Neural cell (in vitro differentiated cells): ENCODE data around the gene CADM1. TPM values are rescaled to one million over a fixed set of nuclear protein-coding genes. Genes with fewer than 3 reads are reported as not detected.

Source experiments
- H2AFZ ChIP-seq: fragments of 200-600, 300-800 bp; sonication (generic), shearing (Covaris generic); 2 replicates; pipeline ENCODE4 v1.6.0; 2014; ENCODE audit warnings: low read depth, mild to moderate bottlenecking, antibody characterized with exemption, low read length, moderate library complexity
- H3F3A ChIP-seq: fragments of 200-600 bp; shearing (Covaris generic); 2 replicates; pipeline ENCODE4 v1.6.1; 2016; ENCODE audit warnings: mild to moderate bottlenecking, moderate library complexity, mixed read lengths, antibody characterized with exemption, low read length; ENCODE audit not compliant: insufficient read depth, poor library complexity, severe bottlenecking
- H3K27ac ChIP-seq: fragments of 200-600, 300-800 bp; sonication (generic), shearing (Covaris generic); 2 replicates; pipeline ENCODE4 v1.5.1; 2014; ENCODE audit warnings: mild to moderate bottlenecking, low read length, moderate library complexity
- H3K27me3 ChIP-seq: fragments of 300-800, 200-600 bp; sonication (generic), shearing (Covaris generic); 2 replicates; pipeline ENCODE4 v1.6.0; 2014; ENCODE audit warnings: mild to moderate bottlenecking, low read depth, low read length, moderate library complexity; ENCODE audit not compliant: insufficient read depth
- H3K36me3 ChIP-seq: fragments of 300-800, 200-600 bp; sonication (generic), shearing (Covaris generic); 2 replicates; pipeline ENCODE4 v1.5.1; 2014; ENCODE audit warnings: mild to moderate bottlenecking, antibody characterized with exemption, low read length, moderate library complexity; ENCODE audit not compliant: insufficient read depth
- H3K4me2 ChIP-seq: fragments of 300-800, 200-600 bp; sonication (generic), shearing (Covaris generic); 2 replicates; pipeline ENCODE4 v1.6.0; 2014; ENCODE audit warnings: mild to moderate bottlenecking, low read length
- H3K4me3 ChIP-seq: fragments of 300-800, 200-600 bp; sonication (generic), shearing (Covaris generic); 2 replicates; pipeline ENCODE4 v1.5.1; 2014; ENCODE audit warnings: mild to moderate bottlenecking, low read length, moderate library complexity
- H3K79me2 ChIP-seq: fragments of 200-600 bp; shearing (Covaris generic); replicated peaks from 2 replicates; pipeline ENCODE4 v1.6.0; 2014; ENCODE audit warnings: mild to moderate bottlenecking, low read length, moderate library complexity; ENCODE audit not compliant: insufficient read depth
- H3K9ac ChIP-seq: fragments of 300-800, 200-600 bp; sonication (generic), shearing (Covaris generic); 2 replicates; pipeline ENCODE4 v1.6.1; 2016; ENCODE audit warnings: mild to moderate bottlenecking, low read length, mixed read lengths
- H3K9me2 ChIP-seq: fragments of 200-600 bp; shearing (Covaris generic); 2 replicates; pipeline ENCODE4 v1.6.1; 2016; ENCODE audit warnings: mild to moderate bottlenecking, low read length, mixed read lengths; ENCODE audit not compliant: insufficient read depth
- H3K9me3 ChIP-seq: fragments of 200-600, 300-800 bp; sonication (generic), shearing (Covaris generic); 2 replicates; pipeline ENCODE4 v1.6.1; 2016; ENCODE audit warnings: mild to moderate bottlenecking, mixed run types, low read length, moderate library complexity, mixed read lengths
- H4K20me1 ChIP-seq: fragments of 200-600 bp; shearing (Covaris generic); 2 replicates; pipeline ENCODE4 v1.6.1; 2016; ENCODE audit warnings: mild to moderate bottlenecking, mixed run types; ENCODE audit not compliant: insufficient read depth
- CTCF ChIP-seq: fragments of 450-650 bp; IDR thresholded peaks from 2 replicates; pipeline ENCODE4 v1.5.1; 2014; ENCODE audit warnings: antibody characterized with exemption, mild to moderate bottlenecking, moderate library complexity; ENCODE audit not compliant: poor library complexity, severe bottlenecking
- EP300 ChIP-seq: fragments of 450-650 bp; conservative IDR thresholded peaks from 2 replicates; pipeline ENCODE4 v1.6.1; 2014; ENCODE audit warnings: antibody characterized with exemption, mild to moderate bottlenecking, moderate library complexity; ENCODE audit not compliant: poor library complexity, severe bottlenecking
- EZH2 ChIP-seq: fragments of 200-600, 300-800 bp; shearing (Covaris generic), sonication (generic); IDR thresholded peaks from 2 replicates; pipeline ENCODE4 v1.6.1; 2014; ENCODE audit warnings: antibody characterized with exemption, low read length, borderline replicate concordance, mild to moderate bottlenecking; ENCODE audit not compliant: insufficient read depth, poor library complexity, severe bottlenecking
- MXI1 ChIP-seq: fragments of 450-650 bp; conservative IDR thresholded peaks from 2 replicates; pipeline ENCODE4 v1.6.1; 2014; ENCODE audit warnings: antibody characterized with exemption, mild to moderate bottlenecking; ENCODE audit not compliant: poor library complexity, severe bottlenecking
- POLR2AphosphoS5 ChIP-seq: IDR thresholded peaks from 2 replicates; pipeline ENCODE4 v1.6.1; 2012
- RAD21 ChIP-seq: fragments of 450-650 bp; conservative IDR thresholded peaks from 2 replicates; pipeline ENCODE4 v1.6.1; 2014; ENCODE audit warnings: antibody characterized with exemption, mild to moderate bottlenecking, moderate library complexity
- REST ChIP-seq: IDR thresholded peaks from 2 replicates; pipeline ENCODE4 v1.6.1; 2012; ENCODE audit warnings: borderline replicate concordance
- SMC3 ChIP-seq: fragments of 450-650 bp; conservative IDR thresholded peaks from 2 replicates; pipeline ENCODE4 v1.6.1; 2014; ENCODE audit warnings: antibody characterized with exemption, mild to moderate bottlenecking, moderate library complexity; ENCODE audit not compliant: poor library complexity
- TAF1 ChIP-seq: IDR thresholded peaks from 2 replicates; pipeline ENCODE4 v1.6.1; 2012; ENCODE audit warnings: low read depth
- polyA plus RNA-seq: library from polyadenylated mRNA; depleted of rRNA; stranded (reverse); fragments of >200 nt; gene quantifications from 2 replicates; pipeline ENCODE4 v1.2.3, GENCODE V29; 2014

CADM1 gene
- polyA plus RNA-seq, 1 donor from 2014 or later, result 92.1 TPM

- Histone ChIP-seq H3K4me2 (no peak overlapping the region), H3K4me3 (no peak overlapping the region), H3K36me3 (no peaks in the 10 kb centered on the region), H3K9me2 (no peaks in the 10 kb centered on the region), H4K20me1 (no peaks in the 10 kb centered on the region), H3K27ac (no peak overlapping the region), H3F3A (peaks cover 2% of the 10 kb centered on the region), H3K27me3 (no peaks in the 10 kb centered on the region), H3K9me3 (no peaks in the 10 kb centered on the region), H3K9ac (no peak overlapping the region), H3K79me2 (no peaks in the 10 kb centered on the region), H2AFZ (no peak overlapping the region)
- TF ChIP-seq RAD21, result no peak
- no peak for TF ChIP-seq SMC3
- TF ChIP-seq POLR2AphosphoS5, result no peak
- no peak for TF ChIP-seq EP300
- no peak for TF ChIP-seq CTCF
- no peak for TF ChIP-seq TAF1
- TF ChIP-seq MXI1, result no peak
- no peak for TF ChIP-seq EZH2
- no peak for TF ChIP-seq REST
Measured at GRCh38 chr11:115183136-115183535, 321.1 kb downstream of the CADM1 start.

GRCh38 chr11:115182282-115182955, 321.8 kb downstream of the CADM1 start:
- H3K27me3 ChIP-seq, result no peaks in the 10 kb centered on the region
- peaks cover 4% of the 10 kb centered on the region for H3F3A ChIP-seq
- no peak overlapping the region for H3K4me2 ChIP-seq
- no peaks in the 10 kb centered on the region for H3K9me2 ChIP-seq
- no peak for TF ChIP-seq POLR2AphosphoS5
- TF ChIP-seq CTCF, result no peak
- no peak for TF ChIP-seq MXI1
- TF ChIP-seq REST, result no peak
- no peak for TF ChIP-seq RAD21
- TF ChIP-seq EP300, result no peak
- no peak for TF ChIP-seq TAF1
- no peak for TF ChIP-seq SMC3
- H4K20me1 ChIP-seq, result no peaks in the 10 kb centered on the region
- H3K27ac ChIP-seq, result no peak overlapping the region
- no peaks in the 10 kb centered on the region for H3K79me2 ChIP-seq
- no peak overlapping the region for H3K9ac ChIP-seq
- no peak overlapping the region for H3K4me3 ChIP-seq
- no peaks in the 10 kb centered on the region for H3K36me3 ChIP-seq
- H3K9me3 ChIP-seq, result no peaks in the 10 kb centered on the region
- H2AFZ ChIP-seq, result no peak overlapping the region
